GM19023 (cell line): Measurements from ENCODE around the gene GNAO1.

Experiments used
- ATAC-seq: cut with Tn5 transposase; IDR thresholded peaks from one replicate; pipeline ENCODE4 v1.9.1; 2021; ENCODE audit warnings: mild to moderate bottlenecking, moderate library complexity; ENCODE audit not compliant: unreplicated experiment

Gene GNAO1

GRCh38 chr16:56344518-56345405 is 153.5 kb downstream of the GNAO1 start:
- ATAC-seq = no peak

DNA sequence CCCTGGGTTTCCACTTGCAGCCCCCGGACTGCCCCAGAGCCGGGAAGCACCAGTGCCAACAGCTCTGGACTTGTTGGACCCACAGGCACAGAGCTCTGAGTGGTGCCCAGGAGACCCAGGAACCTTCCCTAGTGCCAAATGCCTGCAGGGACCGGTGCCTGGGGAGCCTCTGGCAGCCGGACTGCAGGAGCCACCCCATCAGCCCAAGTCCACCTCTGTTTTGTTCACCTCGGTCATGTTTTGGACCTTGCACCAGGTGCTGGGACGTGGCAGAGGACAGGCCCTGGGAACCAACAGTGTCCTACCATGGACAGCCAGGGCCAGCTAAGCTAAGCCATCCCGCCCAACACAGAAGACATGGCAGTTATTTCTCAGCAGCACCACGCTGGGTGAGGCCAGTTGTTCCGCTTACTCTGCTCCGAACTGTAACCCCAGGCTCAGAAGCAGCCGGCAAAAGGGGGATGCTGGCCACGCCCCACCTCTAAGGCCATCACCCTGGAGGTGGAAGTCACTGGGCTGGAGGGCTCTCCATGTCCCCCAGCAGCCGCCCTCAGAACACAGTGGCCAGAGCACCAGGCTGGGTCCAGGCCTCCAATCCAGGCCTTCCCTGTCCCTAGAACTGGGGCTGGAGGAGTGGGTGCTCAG is 154.2 kb downstream of the GNAO1 start:
- no peak for ATAC-seq

DNA sequence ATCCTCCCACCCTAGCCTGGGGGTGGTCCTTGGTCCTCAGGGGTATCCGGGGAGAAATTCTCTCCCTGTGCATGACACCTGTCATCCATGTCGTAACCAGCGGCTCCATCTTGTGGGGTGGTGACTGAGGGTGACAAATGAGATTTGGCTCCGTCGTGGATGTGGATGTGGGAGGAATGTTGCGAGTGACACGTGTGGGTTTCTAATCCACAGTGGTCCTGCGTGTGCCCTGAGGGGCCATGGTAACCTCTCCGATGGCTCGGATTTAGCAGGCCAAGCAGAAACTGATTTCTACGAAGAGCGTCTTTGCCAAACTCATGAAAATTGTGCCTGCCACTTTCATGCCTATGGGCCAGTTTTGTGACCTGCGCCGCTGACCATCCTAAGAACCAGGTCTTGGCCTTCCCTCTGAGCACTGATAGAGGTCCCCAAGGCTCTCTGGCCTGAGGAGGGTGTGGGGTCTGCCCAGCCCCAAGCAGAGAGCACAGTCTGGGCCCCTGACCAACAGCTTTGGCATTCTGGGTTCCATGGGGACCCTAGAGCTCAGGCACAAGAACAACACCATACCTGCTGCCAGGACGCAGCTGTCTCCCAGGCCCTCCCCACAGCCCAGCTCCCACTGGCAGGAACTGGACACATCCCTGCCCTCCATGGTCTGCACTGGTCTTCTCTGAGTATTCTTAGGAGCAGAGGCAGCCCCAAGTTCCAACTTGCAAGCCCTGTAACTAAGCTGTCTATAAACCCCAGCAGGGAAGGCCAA is 155.0 kb downstream of the GNAO1 start:
- ATAC-seq = no peak

GRCh38 chr16:56347166-56347565 is 155.9 kb downstream of the GNAO1 start:
- ATAC-seq = no peak

DNA sequence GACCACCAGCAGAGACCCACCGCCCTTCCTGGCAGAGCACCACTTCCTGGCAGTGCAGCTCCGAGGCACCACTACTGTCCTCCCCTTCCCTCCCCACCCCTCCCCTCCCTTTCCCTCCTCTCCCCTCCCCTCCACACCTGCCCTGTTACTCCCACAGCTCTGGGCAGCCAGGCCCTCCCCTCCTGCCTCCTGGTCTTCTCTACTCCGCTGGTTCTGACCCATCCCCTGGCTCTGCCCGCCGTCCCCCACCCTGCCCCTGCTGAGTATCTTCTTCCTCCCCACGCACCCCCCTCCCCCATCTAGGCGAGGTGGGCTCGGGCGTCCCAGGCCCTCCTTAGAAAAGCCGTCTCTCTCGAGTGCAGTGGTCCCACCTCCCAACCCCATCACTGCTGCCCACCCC is 156.4 kb downstream of the GNAO1 start:
- no peak for ATAC-seq

DNA sequence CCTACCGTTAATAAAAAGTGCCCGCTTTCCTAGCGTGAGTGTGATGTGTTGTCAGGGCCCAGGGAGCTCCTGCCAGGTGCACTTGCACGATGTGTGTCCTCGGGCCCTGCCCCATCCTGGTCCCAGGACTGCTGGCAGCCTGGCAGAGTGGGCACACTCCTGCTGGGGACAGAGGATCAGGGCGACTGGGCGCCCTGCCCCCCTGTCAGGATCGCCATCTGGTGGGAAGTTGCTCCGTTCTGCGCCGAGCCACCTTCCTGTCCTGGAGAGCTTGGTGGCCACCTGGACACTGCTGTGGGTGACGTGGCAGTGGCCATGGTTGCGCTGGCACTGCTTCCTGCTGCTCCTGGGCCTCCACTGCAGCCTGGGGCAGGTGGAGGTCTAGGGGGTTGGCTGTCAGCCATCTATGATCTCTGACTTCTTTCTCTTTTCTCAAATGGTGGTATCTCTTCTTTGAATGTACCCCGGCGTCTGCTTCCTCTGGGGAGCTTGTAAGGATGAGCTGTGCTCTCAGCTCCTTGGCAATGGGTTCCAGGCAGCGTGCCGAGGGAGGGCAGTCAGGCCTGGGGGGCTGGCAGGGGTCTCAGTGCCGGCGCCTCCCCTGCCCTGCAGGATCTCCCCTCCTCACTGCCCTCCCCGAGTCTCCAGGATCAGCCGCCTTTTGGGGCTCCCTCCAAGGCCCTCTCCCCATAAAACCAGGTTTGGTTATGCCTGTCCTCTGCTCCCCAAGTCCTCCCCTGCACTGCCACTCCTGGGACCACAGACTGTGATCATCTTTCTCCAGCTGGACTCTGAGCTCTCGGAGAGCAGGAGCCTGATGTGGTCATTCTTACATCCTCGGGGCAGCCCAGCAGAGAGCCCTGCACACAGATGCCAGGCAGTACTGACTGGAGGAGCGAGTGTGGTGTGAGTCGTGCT is 157.1 kb downstream of the GNAO1 start:
- ATAC-seq = no peak

DNA sequence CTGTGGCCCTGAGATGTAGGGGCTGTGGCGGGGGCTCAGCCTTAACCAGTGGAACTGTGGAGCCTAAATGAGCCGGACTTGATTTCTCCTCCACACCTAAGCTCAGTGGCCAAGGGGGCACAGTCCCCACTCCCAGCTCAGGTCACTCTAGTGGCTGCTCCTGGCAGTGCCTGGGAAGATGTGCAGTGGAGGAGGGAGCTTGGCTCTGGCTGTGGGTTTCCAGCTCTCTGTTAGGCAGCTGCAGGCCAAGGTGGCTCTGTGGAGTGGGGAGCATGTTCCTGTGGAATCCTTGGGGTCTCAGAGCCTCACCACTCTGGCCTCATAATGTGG is 157.8 kb downstream of the GNAO1 start:
- no peak for ATAC-seq

DNA sequence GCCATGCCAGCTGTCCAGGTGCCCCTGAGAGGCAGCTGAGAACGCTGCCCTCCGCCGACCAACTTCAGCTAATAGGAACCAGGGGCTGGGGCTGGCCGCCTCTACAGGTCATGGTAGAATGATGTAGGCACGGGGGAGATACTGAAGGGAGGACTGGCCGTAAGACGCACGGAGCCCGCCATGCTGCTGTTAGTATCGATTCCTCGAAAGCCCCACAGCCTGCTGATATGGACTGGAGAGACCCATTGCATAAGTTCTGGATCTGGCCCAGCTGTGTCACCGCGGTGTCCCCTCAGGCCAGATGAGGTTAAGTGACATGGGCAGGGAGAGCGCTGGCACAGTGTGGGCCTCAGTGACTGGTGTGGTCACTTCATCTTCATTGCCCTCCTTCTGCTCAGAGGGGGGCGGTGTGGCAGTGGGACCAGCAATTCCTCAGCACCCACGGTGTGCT is 158.4 kb downstream of the GNAO1 start:
- no peak for ATAC-seq

GRCh38 chr16:56350491-56351405 is 159.5 kb downstream of the GNAO1 start:
- no peak for ATAC-seq

DNA sequence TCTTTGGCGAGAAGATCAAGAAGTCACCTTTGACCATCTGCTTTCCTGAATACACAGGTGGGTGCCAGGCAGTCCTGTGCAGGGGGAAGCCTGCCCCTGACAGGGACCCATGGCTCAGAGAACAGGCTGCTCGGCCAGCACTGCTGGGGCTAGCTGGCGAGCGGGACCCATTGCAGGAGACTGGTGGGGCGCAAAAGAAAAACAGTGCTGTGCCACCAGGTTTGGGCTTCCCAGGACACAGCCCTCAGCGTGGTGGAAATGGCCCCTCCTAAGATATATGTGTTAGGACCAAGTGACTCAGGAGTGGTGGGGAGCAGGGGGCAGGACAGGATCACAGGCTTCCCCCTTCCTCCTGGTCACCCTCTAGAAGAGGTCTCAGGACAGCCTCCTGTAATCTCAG is 160.2 kb downstream of the GNAO1 start:
- no peak for ATAC-seq

DNA sequence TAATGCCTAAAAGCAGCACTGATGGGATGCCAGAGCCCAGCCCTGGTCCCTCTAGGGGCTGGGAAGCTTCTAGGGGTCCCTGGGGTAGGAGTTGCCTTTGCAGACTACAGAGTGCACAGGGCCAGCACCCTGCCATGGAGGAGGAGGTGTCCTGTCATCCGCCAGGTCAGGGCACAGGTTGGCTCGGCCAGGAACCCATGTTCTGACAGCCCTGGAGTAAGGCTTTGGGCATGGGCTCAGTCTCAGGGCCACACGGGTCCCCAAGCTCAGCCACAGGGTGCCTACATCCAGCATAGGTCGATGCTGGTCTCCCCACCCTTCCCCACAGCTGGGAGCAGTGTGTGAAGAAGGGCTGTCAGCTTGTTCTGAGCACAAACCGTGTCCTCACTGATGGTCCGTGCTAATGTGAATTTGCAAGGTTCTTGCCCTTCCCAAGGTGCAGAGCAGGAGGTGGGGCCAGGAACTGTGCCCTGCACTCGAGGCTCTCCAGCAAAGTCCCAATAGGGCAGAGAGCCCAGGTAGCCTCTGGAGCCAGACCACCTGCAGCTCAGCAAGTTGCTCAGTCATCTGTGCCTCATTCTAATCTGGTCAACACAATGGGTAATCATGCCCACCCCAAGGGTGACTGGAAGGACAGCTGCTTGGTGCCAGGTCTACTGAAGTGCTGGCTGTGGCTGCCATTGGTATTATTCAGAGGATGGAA is 161.2 kb downstream of the GNAO1 start:
- ATAC-seq = no peak

GRCh38 chr16:56353054-56353921 is 162.0 kb downstream of the GNAO1 start:
- ATAC-seq = no peak

GRCh38 chr16:56354016-56354415 is 162.7 kb downstream of the GNAO1 start:
- ATAC-seq = no peak

- ATAC-seq = no peak
Measured at GRCh38 chr16:56354746-56355145, 163.5 kb downstream of the GNAO1 start.

DNA sequence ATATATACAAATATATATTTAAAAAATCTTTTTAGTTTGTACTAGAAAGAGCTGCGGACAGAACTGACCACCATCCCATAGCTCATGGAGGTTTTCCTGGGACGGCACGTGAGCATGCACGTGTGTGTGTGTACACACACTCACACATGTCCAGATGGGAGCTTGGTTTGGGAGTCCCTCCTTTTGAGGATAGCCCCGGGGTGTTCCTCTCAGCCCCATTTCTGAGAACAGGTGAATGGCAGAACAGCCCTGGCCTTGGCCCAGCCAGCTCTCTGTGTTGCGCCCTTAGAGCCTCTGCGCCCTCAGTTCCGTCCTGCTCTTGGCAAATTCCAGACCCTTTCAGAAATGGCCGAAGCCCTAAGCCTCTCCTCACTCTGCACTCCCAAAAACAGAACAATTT is 163.9 kb downstream of the GNAO1 start:
- no peak for ATAC-seq

GRCh38 chr16:56355786-56356275 is 164.5 kb downstream of the GNAO1 start:
- no peak for ATAC-seq

- peak; percentile 92 for ATAC-seq
Measured at GRCh38 chr16:56356276-56357240, 165.3 kb downstream of the GNAO1 start.
